HG02852 (cell line): ENCODE measurements around the gene TSACC.

Experiments used
- ATAC-seq: cut with Tn5 transposase; IDR thresholded peaks from one replicate; pipeline ENCODE4 v1.9.1; 2021; ENCODE audit warnings: mild to moderate bottlenecking, moderate library complexity; ENCODE audit not compliant: unreplicated experiment

The TSACC gene

GRCh38 chr1:156391701-156392100 lies 53.4 kb downstream of the TSACC start:
- no peak for ATAC-seq

- no peak for ATAC-seq
These were observed 54.1 kb downstream of the TSACC start for GRCh38 chr1:156392452-156392853.

GRCh38 chr1:156393095-156393494 lies 54.8 kb downstream of the TSACC start:
- ATAC-seq: no peak

GRCh38 chr1:156394082-156394481 lies 55.8 kb downstream of the TSACC start:
- no peak for ATAC-seq

- ATAC-seq: no peak
These were observed 56.6 kb downstream of the TSACC start for GRCh38 chr1:156394835-156395461.
